Rectal smooth muscle tissue (tissue), 1 donor: ENCODE data around the gene RASSF5.

Source experiments
- H3K27ac ChIP-seq: one replicate; pipeline ENCODE4 v1.7.0; 2013; ENCODE audit warnings: low read depth, low read length, inconsistent platforms
- H3K27me3 ChIP-seq: one replicate; pipeline ENCODE4 v1.7.0; 2013; ENCODE audit warnings: low read length; ENCODE audit not compliant: control insufficient read depth, insufficient read depth
- H3K36me3 ChIP-seq: one replicate; pipeline ENCODE4 v1.7.0; 2013; ENCODE audit warnings: low read length; ENCODE audit not compliant: control insufficient read depth, insufficient read depth
- H3K4me1 ChIP-seq: one replicate; pipeline ENCODE4 v1.7.0; 2013; ENCODE audit warnings: low read length; ENCODE audit not compliant: control insufficient read depth, insufficient read depth
- H3K4me3 ChIP-seq: one replicate; pipeline ENCODE4 v1.7.0; 2013; ENCODE audit warnings: low read length
- H3K9ac ChIP-seq: one replicate; pipeline ENCODE4 v1.7.0; 2013; ENCODE audit warnings: low read length

The RASSF5 gene

GRCh38 chr1:206507284-206508129 lies at the start of gene RASSF5:
RASSF5 (plus strand) TSS chr1:206507531; CDS start chr1:206507603, 72 bp downstream.
- H3K27me3 ChIP-seq = peaks cover 5% of the 10 kb centered on the region
- H3K4me3 ChIP-seq = peak within 1 kb of the TSS; percentile 46
- no peaks in the 10 kb centered on the region for H3K36me3 ChIP-seq
- H3K27ac ChIP-seq = no peak within 1 kb of the TSS
- no peak within 1 kb of the TSS for H3K9ac ChIP-seq
- no peaks in the 10 kb centered on the region for H3K4me1 ChIP-seq

GRCh38 chr1:206459703-206460102 lies 47.6 kb upstream of the RASSF5 start:
- Histone ChIP-seq H3K36me3 (no peaks in the 10 kb centered on the region), H3K4me1 (no peaks in the 10 kb centered on the region), H3K27me3 (no peaks in the 10 kb centered on the region), H3K27ac (no peak overlapping the region), H3K4me3 (no peak overlapping the region), H3K9ac (no peak overlapping the region)

- Histone ChIP-seq H3K27ac (no peak overlapping the region), H3K4me1 (no peaks in the 10 kb centered on the region), H3K27me3 (no peaks in the 10 kb centered on the region)
Observed at GRCh38 chr1:206460836-206461426, 46.4 kb upstream of the RASSF5 start.

GRCh38 chr1:206461602-206462455 lies 45.5 kb upstream of the RASSF5 start:
- Histone ChIP-seq H3K9ac (no peak overlapping the region), H3K27ac (no peak overlapping the region), H3K4me3 (no peak overlapping the region), H3K27me3 (no peaks in the 10 kb centered on the region), H3K4me1 (no peaks in the 10 kb centered on the region), H3K36me3 (no peaks in the 10 kb centered on the region)

More at GRCh38 chr1:206460836-206461426, 46.4 kb upstream of the RASSF5 start:
- Histone ChIP-seq H3K4me3 (no peak overlapping the region), H3K9ac (no peak overlapping the region), H3K36me3 (no peaks in the 10 kb centered on the region)

- H3K27ac ChIP-seq = no peak overlapping the region
- H3K36me3 ChIP-seq = no peaks in the 10 kb centered on the region
- no peak overlapping the region for H3K4me3 ChIP-seq
- no peaks in the 10 kb centered on the region for H3K4me1 ChIP-seq
- H3K9ac ChIP-seq = no peak overlapping the region
- H3K27me3 ChIP-seq = peaks cover 2% of the 10 kb centered on the region
Observed at GRCh38 chr1:206463137-206463536, 44.2 kb upstream of the RASSF5 start.

- Histone ChIP-seq H3K4me1 (no peaks in the 10 kb centered on the region), H3K9ac (no peak overlapping the region), H3K27me3 (peaks cover 2% of the 10 kb centered on the region), H3K36me3 (no peaks in the 10 kb centered on the region), H3K27ac (no peak overlapping the region), H3K4me3 (no peak overlapping the region)
Observed at GRCh38 chr1:206463911-206464310, 43.4 kb upstream of the RASSF5 start.

GRCh38 chr1:206464456-206464964 lies 42.8 kb upstream of the RASSF5 start:
- H3K9ac ChIP-seq = no peak overlapping the region
- H3K36me3 ChIP-seq = no peaks in the 10 kb centered on the region
- H3K4me1 ChIP-seq = no peaks in the 10 kb centered on the region
- H3K4me3 ChIP-seq = no peak overlapping the region
- H3K27ac ChIP-seq = no peak overlapping the region
- H3K27me3 ChIP-seq = peaks cover 2% of the 10 kb centered on the region

- Histone ChIP-seq H3K4me1 (no peaks in the 10 kb centered on the region), H3K9ac (no peak overlapping the region), H3K4me3 (no peak overlapping the region), H3K36me3 (no peaks in the 10 kb centered on the region), H3K27ac (no peak overlapping the region), H3K27me3 (peaks cover 2% of the 10 kb centered on the region)
Observed at GRCh38 chr1:206465951-206466350, 41.4 kb upstream of the RASSF5 start.

GRCh38 chr1:206466840-206467649 lies 40.3 kb upstream of the RASSF5 start:
- H3K9ac ChIP-seq = no peak overlapping the region

GRCh38 chr1:206467915-206468314 lies 39.4 kb upstream of the RASSF5 start:
- no peak overlapping the region for H3K27ac ChIP-seq

More at GRCh38 chr1:206466840-206467649, 40.3 kb upstream of the RASSF5 start:
- no peak overlapping the region for H3K4me3 ChIP-seq
- no peaks in the 10 kb centered on the region for H3K36me3 ChIP-seq
- peaks cover 2% of the 10 kb centered on the region for H3K27me3 ChIP-seq
- H3K4me1 ChIP-seq = no peaks in the 10 kb centered on the region
- no peak overlapping the region for H3K27ac ChIP-seq

GRCh38 chr1:206468571-206468970 lies 38.8 kb upstream of the RASSF5 start:
- Histone ChIP-seq H3K9ac (no peak overlapping the region), H3K4me3 (no peak overlapping the region), H3K4me1 (no peaks in the 10 kb centered on the region), H3K27me3 (peaks cover 2% of the 10 kb centered on the region), H3K27ac (no peak overlapping the region), H3K36me3 (no peaks in the 10 kb centered on the region)

More at GRCh38 chr1:206467915-206468314, 39.4 kb upstream of the RASSF5 start:
- Histone ChIP-seq H3K36me3 (no peaks in the 10 kb centered on the region), H3K4me1 (no peaks in the 10 kb centered on the region), H3K4me3 (no peak overlapping the region), H3K27me3 (peaks cover 2% of the 10 kb centered on the region), H3K9ac (no peak overlapping the region)
